Uterus (tissue), 2 donors: Measurements from ENCODE around the gene PAMR1.

Experiments
- POLR2A ChIP-seq, 2 donors: fragments of 450-650 bp; IDR thresholded peaks; one replicate each; pipeline ENCODE4 v1.6.1; 2016; ENCODE audit warnings: antibody characterized with exemption in 2 of 2, mild to moderate bottlenecking in 1 of 2, moderate library complexity in 1 of 2
- TF ChIP-seq, protein P1 (sequence below), 4 experiments: fragments of 200-600 bp in 2 of 4; fragments of 450-650 bp in 2 of 4; sonication (generic) in 2 of 4; IDR thresholded peaks; one replicate each; pipeline ENCODE4 v1.5.1; 2016 to 2019; ENCODE audit warnings: antibody characterized with exemption in 4 of 4, mild to moderate bottlenecking in 2 of 4, moderate library complexity in 1 of 4

DNA sequence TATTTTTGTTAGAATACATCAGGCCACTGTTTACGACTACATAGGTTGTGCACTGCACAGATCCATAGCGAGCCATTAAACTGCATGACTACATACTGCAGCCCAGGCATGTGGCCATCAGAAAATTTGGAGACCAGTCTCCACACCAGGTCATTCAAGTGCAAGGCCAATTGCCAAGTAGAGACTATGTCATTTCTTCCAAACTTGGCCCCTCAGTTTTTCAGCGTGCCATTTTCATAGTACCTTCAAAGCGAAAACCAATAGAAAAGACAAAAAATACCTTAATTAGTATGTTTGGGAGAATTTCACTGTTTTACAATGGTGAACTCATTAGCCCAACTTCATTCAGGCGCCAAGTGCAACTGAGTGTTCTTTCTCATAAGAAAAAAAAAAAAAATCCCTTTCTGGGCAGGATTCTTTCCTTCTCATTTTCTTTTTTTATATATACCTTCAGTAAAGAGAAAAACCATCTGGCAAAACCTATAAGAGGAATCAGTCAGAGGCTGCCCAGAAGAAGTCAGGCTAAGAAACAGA, 30.4 kb downstream of the PAMR1 start:
- TF ChIP-seq, protein P1, sequence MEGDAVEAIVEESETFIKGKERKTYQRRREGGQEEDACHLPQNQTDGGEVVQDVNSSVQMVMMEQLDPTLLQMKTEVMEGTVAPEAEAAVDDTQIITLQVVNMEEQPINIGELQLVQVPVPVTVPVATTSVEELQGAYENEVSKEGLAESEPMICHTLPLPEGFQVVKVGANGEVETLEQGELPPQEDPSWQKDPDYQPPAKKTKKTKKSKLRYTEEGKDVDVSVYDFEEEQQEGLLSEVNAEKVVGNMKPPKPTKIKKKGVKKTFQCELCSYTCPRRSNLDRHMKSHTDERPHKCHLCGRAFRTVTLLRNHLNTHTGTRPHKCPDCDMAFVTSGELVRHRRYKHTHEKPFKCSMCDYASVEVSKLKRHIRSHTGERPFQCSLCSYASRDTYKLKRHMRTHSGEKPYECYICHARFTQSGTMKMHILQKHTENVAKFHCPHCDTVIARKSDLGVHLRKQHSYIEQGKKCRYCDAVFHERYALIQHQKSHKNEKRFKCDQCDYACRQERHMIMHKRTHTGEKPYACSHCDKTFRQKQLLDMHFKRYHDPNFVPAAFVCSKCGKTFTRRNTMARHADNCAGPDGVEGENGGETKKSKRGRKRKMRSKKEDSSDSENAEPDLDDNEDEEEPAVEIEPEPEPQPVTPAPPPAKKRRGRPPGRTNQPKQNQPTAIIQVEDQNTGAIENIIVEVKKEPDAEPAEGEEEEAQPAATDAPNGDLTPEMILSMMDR (IDR thresholded peaks at IDR 0.05): no peak
- no peak for TF ChIP-seq POLR2A (IDR thresholded peaks at IDR 0.05)
